Omental fat pad (tissue), 4 donors: ENCODE measurements around the gene ARID3A. TPM values are rescaled to one million over a fixed set of nuclear protein-coding genes. Genes with fewer than 3 reads are reported as not detected.

Experiments used
- ATAC-seq: fragments of 150-250 bp; one replicate; pipeline ENCODE4 v1.9.1; 2016; ENCODE audit warnings: mild to moderate bottlenecking, moderate library complexity; ENCODE audit not compliant: low FRiP score
- DNase-seq: peaks from one replicate; pipeline ENCODE4 v3.0.0-alpha.2; 2019; ENCODE audit warnings: low spot score
- CTCF ChIP-seq, 3 donors: fragments of 450-650 bp; IDR thresholded peaks; one replicate each; pipeline ENCODE4 v1.5.1; 2016 to 2017; ENCODE audit warnings: antibody characterized with exemption in 3 of 3, mild to moderate bottlenecking in 3 of 3, moderate library complexity in 2 of 3
- total RNA-seq, 4 donors: library from RNA; depleted of rRNA; stranded (reverse); fragments of >200 nt; gene quantifications; one replicate each; pipeline ENCODE4 v1.1.0, GENCODE V29; 2016

The ARID3A gene
- total RNA-seq, 4 donors from 2014 or later: 3.7 to 15.1 (median 7.7) TPM

DNA sequence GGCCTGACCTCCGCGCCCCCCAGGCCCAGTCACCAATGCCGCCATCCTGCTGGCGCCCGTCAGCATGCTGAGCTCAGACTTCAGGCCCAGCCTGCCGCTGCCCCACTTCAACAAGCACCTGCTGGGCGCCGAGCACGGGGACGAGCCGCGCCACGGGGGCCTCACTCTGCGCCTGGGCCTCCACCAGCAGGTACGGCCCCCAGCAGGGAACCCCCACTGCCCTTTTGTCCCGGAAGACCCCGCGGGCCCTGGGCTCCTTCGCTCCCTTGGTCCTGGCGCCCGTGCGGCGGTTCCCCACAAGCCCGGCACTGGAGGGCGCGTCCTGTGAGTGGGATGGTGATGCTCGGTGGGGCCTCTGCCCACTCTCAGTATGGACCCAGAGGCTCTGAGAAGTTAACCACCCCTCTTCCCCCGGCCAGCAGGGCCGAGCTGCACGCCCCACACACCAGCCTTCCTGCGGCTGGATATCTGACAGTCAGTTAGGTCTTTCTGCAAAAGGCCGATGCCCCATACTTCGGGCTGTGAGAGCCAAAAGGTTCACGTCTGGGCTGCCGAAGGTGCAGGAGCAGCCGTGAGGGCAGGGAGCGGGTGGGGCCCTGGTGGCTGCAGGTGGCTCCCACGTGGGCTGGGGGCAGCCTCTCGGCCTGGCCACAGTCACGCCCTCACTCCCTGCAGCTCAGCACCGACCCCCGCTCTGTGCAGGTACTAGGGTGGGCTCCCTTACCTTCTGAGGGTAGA lies 66.3 kb downstream of the ARID3A start:
- no peak for TF ChIP-seq CTCF (IDR thresholded peaks at IDR 0.05)
- DNase-seq: no peak
- ATAC-seq: no peak

DNA sequence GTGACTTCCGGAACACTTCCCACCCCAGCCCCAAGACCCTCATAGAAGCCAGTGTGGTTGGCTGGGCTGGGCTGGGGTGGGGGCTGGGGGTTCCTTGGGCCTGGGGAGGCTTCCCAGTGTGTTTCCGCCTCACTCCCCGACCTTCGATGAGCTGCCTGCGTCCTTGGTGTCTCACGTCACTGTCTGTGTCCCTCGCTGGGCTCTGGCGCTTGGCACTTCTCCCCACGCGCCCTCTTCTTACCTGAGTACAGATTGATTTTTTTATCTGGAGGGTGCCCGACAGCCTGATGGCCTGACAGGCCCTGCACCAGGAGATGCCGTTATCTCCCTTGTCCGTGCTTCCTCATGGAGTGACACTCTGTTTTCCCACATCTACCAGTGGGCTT lies 66.8 kb downstream of the ARID3A start:
- no peak for TF ChIP-seq CTCF (IDR thresholded peaks at IDR 0.05)
- no peak for ATAC-seq

DNA sequence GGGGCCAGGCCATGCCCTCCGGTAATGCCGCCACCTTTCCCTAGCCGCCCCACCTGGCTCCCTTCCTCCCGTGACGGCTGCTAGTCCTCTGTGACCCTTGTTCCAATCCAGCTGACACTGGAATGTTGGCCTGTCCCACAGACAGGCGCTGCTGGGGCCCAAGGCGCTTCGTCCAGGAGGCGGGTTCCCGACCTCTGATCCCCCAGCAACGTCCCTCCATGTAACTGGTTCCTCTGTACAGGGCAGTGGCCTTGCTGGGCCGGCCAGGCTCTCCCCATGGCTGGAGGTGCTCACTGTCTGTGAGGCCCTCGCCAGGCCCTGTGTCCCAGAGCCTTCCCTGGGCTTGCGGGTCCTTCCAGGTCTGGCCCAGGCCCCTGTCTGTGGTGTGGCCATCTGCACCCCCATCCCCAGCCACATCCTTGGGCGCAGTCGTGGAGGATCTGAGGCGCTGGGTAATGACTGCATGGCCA lies 67.6 kb downstream of the ARID3A start:
- no peak for TF ChIP-seq CTCF (IDR thresholded peaks at IDR 0.05)
- DNase-seq (no peak), ATAC-seq (no peak)

More for the DNA sequence above, 66.8 kb downstream of the ARID3A start:
- DNase-seq: no peak

DNA sequence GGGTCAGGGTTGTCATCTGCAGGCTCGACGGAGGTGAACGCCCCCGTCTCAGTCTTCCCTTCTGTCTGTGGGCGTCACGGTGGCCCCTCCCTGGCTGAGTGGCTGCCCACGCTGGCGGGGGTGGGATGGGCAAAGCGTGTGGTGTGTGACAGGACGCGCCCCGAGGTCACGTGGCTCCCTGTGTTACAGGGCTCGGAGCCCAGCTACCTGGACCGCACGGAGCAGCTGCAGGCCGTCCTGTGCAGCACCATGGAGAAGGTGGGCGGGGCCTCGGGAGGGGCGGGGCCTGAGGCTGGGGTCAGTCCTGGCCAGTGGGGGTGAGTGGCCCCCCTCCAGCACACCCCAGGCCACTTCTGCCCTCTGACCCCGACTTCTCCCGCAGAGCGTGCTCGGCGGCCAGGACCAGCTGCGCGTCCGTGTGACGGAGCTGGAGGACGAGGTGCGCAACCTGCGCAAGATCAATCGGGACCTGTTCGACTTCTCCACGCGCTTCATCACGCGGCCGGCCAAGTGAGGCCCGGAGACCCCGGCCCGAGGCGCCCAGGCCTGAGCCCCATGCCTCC lies 68.1 kb downstream of the ARID3A start:
- DNase-seq (no peak), ATAC-seq (no peak)
- TF ChIP-seq CTCF (IDR thresholded peaks at IDR 0.05): no peak

- no peak for ATAC-seq
- no peak for DNase-seq
- TF ChIP-seq CTCF (IDR thresholded peaks at IDR 0.05): no peak
Observed at GRCh38 chr19:994516-994915, 68.7 kb downstream of the ARID3A start.

GRCh38 chr19:995051-995827 lies 69.4 kb downstream of the ARID3A start:
- ATAC-seq (no peak), DNase-seq (no peak)
- no peak for TF ChIP-seq CTCF (IDR thresholded peaks at IDR 0.05)
